Duodenal mucosa (tissue), 2 donors: ENCODE results near the gene ST6GALNAC4.

ENCODE experiments used
- H3K27ac ChIP-seq: one replicate; pipeline ENCODE4 v1.7.0; 2013; ENCODE audit warnings: low read depth, low read length
- H3K27me3 ChIP-seq, 2 donors: one replicate each; pipeline ENCODE4 v1.7.0; 2013; ENCODE audit warnings: low read length in 2 of 2, control low read depth in 1 of 2; ENCODE audit not compliant: insufficient read depth in 2 of 2, control insufficient read depth in 1 of 2
- H3K36me3 ChIP-seq, 2 donors: one replicate each; pipeline ENCODE4 v1.7.0; 2013; ENCODE audit warnings: low read length in 2 of 2, control low read depth in 1 of 2; ENCODE audit not compliant: insufficient read depth in 2 of 2, control insufficient read depth in 1 of 2
- H3K4me1 ChIP-seq, 2 donors: one replicate each; pipeline ENCODE4 v1.7.0; 2013; ENCODE audit warnings: low read length in 2 of 2, control low read depth in 1 of 2; ENCODE audit not compliant: insufficient read depth in 2 of 2, control insufficient read depth in 1 of 2
- H3K4me3 ChIP-seq, 2 donors: one replicate each; pipeline ENCODE4 v1.7.0; 2013; ENCODE audit warnings: low read length in 2 of 2, low read depth in 1 of 2
- H3K9ac ChIP-seq, 2 donors: one replicate each; pipeline ENCODE4 v1.7.0; 2013; ENCODE audit warnings: low read length in 2 of 2, low read depth in 1 of 2
- H3K9me3 ChIP-seq, 2 donors: one replicate each; pipeline ENCODE4 v1.7.0; 2013; ENCODE audit warnings: low read length in 2 of 2, control low read depth in 1 of 2; ENCODE audit not compliant: control insufficient read depth in 1 of 2

The ST6GALNAC4 gene

DNA sequence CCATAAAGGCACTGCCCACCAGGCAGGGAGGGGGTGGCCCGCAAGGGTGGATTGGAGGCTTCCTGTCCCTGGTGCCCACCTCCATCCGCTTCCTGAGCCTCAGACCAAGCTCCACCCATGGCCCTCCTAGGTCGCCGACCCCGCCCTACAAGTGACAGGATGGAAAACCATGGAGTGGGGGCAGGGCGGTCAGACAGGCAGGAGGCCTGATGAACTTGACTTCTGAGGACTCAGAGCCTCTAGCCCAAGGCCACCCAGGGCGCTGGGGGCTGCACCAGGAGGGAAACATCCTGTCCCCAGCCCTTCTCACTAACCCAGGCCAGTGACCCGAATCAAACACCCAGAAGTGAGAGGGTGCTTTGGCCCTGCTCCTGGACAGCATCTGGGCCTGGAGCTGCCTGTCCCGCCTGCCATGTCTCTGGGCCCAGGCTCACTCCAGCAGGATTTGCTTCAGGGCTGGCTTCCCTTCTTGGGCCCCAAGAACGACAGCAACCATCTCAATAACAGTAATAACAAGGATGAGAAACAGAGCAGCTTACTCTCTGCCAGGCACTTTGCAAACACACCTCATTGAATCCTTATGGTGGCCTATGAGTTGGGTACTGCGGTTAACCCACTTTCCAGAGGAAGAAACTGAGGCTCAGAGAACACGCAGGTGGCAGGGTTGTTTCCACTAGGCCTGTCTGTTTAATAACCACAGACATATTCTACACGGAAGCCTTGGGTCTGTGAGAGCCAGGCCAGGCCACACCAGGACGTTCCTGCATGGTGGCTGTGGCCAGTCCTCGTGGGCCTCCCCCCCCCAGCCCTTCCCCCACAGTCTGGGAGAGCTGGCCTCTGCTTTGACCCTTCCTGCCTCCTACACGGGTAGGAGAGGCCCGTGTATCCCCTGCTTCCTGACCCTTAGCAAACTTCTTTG lies 13.0 kb downstream of the ST6GALNAC4 start:
- Histone ChIP-seq H3K27me3 (no peaks in the 10 kb centered on the region), H3K4me3 (peak overlapping the region; percentile 26 to 50), H3K27ac (peak overlapping the region; percentile 75), H3K36me3 (peaks cover 0 to 4% of the 10 kb centered on the region in 2 donors), H3K9ac (peak overlapping the region; percentile 34 to 63), H3K9me3 (no peaks in the 10 kb centered on the region), H3K4me1 (peaks cover 39 to 49% of the 10 kb centered on the region in 2 donors)

DNA sequence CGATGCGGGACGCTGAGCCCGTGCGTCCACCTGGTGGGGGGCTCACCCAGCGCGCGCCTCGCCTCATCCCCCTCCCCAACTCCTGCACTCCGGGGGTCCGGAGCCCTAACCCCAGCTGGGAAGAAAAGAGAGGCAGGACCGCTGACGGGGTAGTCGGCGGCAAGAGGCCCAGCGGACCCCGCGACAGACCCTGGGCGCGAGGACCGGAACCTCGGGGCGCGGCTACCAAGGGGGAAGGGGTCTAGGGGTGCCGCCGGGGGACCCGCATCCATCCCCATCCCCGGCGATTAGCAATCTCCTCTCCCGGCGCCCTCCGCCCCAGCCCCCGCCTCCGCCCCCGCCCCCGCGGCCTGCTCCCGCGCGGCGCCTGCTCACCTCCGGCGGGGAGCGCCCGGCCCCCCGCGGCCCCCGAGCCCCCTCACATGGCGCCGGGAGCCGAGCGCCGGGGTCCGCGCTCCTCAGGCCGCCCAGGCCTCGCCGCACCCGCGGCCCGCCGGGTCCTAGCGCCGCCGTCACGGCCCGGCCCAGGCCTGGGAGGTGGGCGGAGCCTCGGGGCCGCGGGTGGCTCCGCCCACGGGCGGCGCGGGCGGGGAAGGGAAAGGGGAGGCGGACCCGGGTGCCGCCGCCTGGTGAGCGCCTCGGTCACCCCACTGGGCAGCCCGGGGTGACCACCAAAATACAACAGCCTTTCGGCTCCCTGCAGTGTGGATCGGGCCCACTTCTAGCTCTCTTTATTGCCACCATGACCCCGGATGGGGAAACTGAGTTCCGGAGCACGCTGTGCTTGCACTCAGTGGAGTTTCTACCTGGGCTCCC lies 17.5 kb downstream of the ST6GALNAC4 start, which contains the start of gene ST6GALNAC6:
TSS of gene ST6GALNAC6 (minus strand) at position 476 of the 816 bp plus-strand sequence. CDS start 1,622 bp downstream, outside the sequence.
- H3K9me3 ChIP-seq = peaks cover 0 to 6% of the 10 kb centered on the region in 2 donors
- peak within 1 kb of the TSS; percentile 88 for H3K27ac ChIP-seq
- no peaks in the 10 kb centered on the region for H3K27me3 ChIP-seq
- H3K9ac ChIP-seq = peak within 1 kb of the TSS; percentile 57 to 63
- H3K36me3 ChIP-seq = peaks cover 10 to 19% of the 10 kb centered on the region in 2 donors
- H3K4me1 ChIP-seq = peaks cover 17 to 46% of the 10 kb centered on the region in 2 donors
- peak within 1 kb of the TSS; percentile 75 to 81 for H3K4me3 ChIP-seq

DNA sequence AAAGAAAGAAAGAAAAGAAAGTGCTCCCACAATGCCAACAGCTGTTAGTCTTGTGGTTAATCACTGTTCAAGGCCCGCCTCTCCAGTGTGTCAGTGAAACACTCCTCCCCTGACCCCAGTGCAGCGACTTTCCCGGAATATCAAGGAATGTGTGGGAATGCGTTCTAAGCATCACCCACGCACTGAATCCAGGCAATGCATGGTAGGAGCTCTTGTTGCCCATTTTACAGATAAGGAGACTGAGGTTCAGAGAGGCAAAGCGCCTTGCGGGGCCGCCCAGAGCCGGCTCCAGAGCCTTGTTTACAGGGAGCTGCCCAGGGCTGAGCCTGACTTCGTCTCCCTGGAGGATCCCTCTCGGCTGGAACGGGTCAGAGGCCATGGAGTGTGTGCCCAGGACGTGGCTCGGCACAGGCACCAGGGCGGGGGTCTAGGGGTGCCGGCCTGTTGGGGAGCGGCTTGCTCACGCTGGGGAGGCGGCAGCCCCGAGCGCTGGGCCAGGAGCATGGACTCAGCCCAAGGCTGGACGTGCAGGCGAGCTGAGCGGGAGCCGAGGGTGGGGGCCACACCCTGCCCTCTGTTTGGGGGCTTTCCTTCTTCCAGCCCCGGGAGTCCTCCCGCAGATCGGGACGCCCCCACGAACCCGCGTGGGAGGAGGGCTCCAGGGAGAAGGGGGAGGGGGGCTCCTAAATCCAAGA lies 18.3 kb downstream of the ST6GALNAC4 start:
- H3K27ac ChIP-seq = peak overlapping the region; percentile 88
- H3K9ac ChIP-seq = peak overlapping the region; percentile 57 to 63
- H3K4me3 ChIP-seq = peak overlapping the region; percentile 74 to 75
- peaks cover 9 to 38% of the 10 kb centered on the region in 2 donors for H3K4me1 ChIP-seq
- no peaks in the 10 kb centered on the region for H3K27me3 ChIP-seq
- H3K36me3 ChIP-seq = peaks cover 15 to 26% of the 10 kb centered on the region in 2 donors
- H3K9me3 ChIP-seq = peaks cover 5 to 7% of the 10 kb centered on the region in 2 donors

DNA sequence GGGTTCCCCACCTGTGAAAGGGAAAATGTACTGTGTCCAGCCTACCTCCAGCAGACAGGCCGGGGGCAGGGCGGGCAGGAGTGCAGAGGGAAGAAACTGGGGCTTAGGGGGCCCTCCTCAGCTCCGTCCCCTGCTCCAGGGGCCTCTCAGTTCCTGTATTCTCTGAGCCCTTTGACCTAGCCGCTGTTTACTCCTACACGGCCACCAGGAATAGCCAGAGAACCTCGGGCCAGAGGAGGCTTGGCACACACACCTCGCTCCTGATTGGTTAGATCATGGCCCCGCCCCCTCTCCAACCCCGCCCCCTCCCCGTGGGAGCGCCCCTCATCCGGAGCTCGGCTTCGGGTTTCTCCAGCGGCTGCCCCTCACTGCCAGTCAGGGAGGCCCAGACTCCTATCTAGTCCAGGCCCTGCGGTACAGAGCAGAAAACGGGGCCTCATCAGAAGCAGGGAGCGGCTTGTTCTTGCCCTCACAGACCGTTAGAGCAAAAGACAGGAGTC lies 19.6 kb downstream of the ST6GALNAC4 start:
- Histone ChIP-seq H3K9me3 (peaks cover 10 to 21% of the 10 kb centered on the region in 2 donors), H3K36me3 (peaks cover 20 to 35% of the 10 kb centered on the region in 2 donors), H3K4me3 (peak overlapping the region; percentile 8 to 21), H3K4me1 (peaks cover 5 to 33% of the 10 kb centered on the region in 2 donors), H3K9ac (no peak overlapping the region), H3K27me3 (no peaks in the 10 kb centered on the region), H3K27ac (no peak overlapping the region)

DNA sequence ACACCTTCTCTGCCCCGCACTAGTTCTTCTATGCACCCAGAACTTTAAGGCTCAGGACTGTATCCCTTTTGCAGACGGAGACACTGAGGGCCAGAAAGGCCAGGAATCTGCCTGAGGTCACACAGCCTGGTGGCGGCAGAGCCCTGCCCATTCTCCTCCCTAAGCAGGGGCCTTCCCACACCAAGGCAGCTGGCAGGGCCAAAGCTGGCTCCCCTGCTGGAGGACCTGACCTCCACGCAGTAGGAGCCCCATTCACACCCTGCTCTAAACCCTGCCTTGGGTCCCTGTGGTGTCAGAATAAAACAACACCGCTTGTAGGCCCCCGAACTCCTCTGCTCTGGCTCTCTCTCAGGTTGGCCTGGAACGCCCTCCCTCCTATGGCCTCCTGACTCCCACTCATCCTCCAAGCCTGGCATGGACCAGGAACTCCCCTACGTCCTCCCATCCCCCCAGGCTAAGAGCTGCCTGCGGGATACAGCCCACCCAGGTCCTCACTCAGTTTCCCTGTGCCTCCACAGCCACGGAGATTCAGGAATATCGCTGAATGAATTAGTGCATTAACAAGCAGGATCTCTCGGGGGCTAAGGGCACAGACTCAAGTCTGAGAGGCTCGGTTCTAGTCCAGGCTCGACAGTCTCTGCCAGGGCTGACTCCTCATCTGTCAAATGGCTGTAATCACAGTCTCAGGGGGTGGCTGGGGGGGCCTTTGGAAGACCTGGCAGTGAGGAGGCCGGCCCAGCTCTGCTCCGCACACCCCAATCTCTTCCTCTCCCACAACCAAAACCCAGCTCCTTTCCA lies 20.2 kb downstream of the ST6GALNAC4 start:
- peak overlapping the region in 1 of 2 donors; percentile 8 for H3K4me3 ChIP-seq
- peaks cover 5 to 33% of the 10 kb centered on the region in 2 donors for H3K4me1 ChIP-seq
- no peak overlapping the region for H3K9ac ChIP-seq
- no peaks in the 10 kb centered on the region for H3K27me3 ChIP-seq
- no peak overlapping the region for H3K27ac ChIP-seq
- peaks cover 10 to 22% of the 10 kb centered on the region in 2 donors for H3K9me3 ChIP-seq
- peaks cover 20 to 35% of the 10 kb centered on the region in 2 donors for H3K36me3 ChIP-seq

DNA sequence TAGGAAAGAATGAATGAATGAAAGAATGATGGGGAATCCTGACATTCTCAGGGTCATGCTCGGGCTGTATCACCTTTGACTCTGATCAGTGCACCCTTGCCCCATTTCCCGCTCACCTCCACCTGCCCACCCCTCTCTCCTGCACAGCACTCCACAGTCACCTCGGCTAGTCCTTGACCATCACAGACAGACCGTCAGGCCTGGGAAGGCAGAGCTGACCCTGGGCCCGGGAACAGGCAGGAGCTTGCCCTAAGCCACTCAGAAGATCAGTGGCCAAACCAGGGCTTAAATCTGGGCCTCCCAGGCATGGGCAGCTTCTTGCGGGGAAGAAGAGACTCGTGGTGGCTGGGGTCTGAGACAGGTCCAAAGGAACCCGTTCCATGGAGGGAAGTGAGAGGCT lies 21.0 kb downstream of the ST6GALNAC4 start:
- no peak overlapping the region for H3K4me3 ChIP-seq
- H3K4me1 ChIP-seq = peaks cover 5 to 30% of the 10 kb centered on the region in 2 donors
- peaks cover 10 to 22% of the 10 kb centered on the region in 2 donors for H3K9me3 ChIP-seq
- H3K9ac ChIP-seq = no peak overlapping the region
- peaks cover 20 to 35% of the 10 kb centered on the region in 2 donors for H3K36me3 ChIP-seq
- H3K27ac ChIP-seq = no peak overlapping the region
- H3K27me3 ChIP-seq = no peaks in the 10 kb centered on the region

DNA sequence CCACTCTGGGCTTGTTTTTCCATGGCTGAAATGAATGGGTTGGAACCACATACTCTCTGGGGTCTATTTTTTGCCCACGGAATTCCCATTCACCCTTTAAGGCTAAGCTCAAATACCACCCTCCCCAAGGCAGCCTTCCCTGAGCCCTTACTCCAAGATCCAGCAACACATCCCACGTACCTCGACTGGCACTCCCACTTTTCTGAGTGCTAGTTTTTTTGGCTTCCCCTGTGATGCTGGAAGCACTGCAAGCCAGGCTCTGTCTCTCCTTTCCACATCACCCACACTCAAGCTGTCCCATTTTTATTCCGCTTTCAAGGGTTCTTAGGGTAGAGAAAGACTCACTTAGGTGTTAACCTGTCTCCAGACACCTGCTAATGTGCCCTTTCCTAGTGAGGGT lies 23.4 kb downstream of the ST6GALNAC4 start:
- no peaks in the 10 kb centered on the region for H3K27me3 ChIP-seq
- peaks cover 0 to 18% of the 10 kb centered on the region in 2 donors for H3K4me1 ChIP-seq
- H3K9me3 ChIP-seq = peaks cover 10 to 22% of the 10 kb centered on the region in 2 donors
- no peak overlapping the region for H3K9ac ChIP-seq
- no peak overlapping the region for H3K27ac ChIP-seq
- H3K4me3 ChIP-seq = no peak overlapping the region
- peaks cover 20 to 41% of the 10 kb centered on the region in 2 donors for H3K36me3 ChIP-seq

DNA sequence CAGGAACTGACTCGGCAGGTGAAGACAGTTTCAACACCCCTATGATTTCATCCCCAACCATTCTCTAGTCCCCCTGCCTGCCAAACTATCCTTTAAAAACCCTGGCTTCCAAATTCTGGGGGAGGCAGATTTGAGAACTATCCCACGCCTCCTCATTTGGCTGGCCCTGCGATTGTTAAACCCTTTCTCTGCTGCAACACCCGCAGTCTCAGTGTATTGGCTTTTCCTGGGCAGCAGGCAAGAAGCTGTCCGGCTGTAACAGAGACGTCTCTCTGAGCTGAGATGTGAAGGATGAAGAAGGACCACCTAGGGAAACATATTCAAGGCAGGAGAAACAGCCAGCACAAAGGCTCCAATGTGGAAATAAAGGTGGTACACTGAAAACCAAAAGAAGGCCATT lies 24.0 kb downstream of the ST6GALNAC4 start:
- no peak overlapping the region for H3K4me3 ChIP-seq
- peaks cover 0 to 14% of the 10 kb centered on the region in 2 donors for H3K4me1 ChIP-seq
- peaks cover 10 to 22% of the 10 kb centered on the region in 2 donors for H3K9me3 ChIP-seq
- no peak overlapping the region for H3K27ac ChIP-seq
- H3K27me3 ChIP-seq = no peaks in the 10 kb centered on the region
- H3K36me3 ChIP-seq = peaks cover 20 to 43% of the 10 kb centered on the region in 2 donors
- no peak overlapping the region for H3K9ac ChIP-seq

DNA sequence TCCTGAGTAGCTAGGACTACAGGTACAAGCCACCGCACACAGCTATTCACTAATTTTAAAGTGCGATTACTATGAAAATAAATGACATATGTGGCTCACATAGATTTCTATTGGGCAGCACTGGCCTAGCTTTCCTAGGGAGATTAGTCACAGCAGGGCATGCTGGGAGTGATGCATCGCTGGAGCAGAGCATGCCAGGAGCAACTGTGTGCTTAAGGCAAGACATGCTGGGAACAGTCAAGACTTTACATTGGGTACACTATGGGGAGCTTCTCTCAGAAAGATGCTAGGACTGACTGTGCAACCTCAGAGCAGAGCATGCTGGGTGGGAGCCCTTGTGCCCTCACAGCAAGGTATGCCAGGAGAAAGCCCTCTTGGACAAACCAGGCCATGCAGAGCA lies 26.8 kb downstream of the ST6GALNAC4 start:
- Histone ChIP-seq H3K27me3 (no peaks in the 10 kb centered on the region), H3K4me1 (no peaks in the 10 kb centered on the region), H3K9me3 (peaks cover 10 to 21% of the 10 kb centered on the region in 2 donors), H3K4me3 (no peak overlapping the region), H3K27ac (no peak overlapping the region), H3K9ac (no peak overlapping the region), H3K36me3 (peaks cover 17 to 45% of the 10 kb centered on the region in 2 donors)
